B cell (primary cell): ENCODE measurements around the gene HDHD5. TPM values are rescaled to one million over a fixed set of nuclear protein-coding genes. Genes with fewer than 3 reads are reported as not detected.

ENCODE experiments used
- ATAC-seq: fragments of 200-7000 bp; cut with Tn5 transposase; one replicate; pipeline ENCODE4 v1.10.0; 2021; ENCODE audit warnings: low read depth, mild to moderate bottlenecking, moderate number of reproducible peaks, moderate library complexity
- CTCF ChIA-PET: fragments of 350-600 bp; sonication (Branson Sonifier 250); formaldehyde crosslinking; loops from one replicate; lab custom pipeline; 2021; ENCODE audit warnings: antibody characterized with exemption, inconsistent platforms; lab: Charles Lee
- POLR2A ChIA-PET: fragments of 350-600 bp; sonication (Branson Sonifier 250); formaldehyde crosslinking; loops from one replicate; lab custom pipeline; 2021; ENCODE audit warnings: antibody characterized with exemption; lab: Charles Lee
- DNase-seq: peaks from one replicate; pipeline ENCODE4 v3.0.0; 2013
- H2AFZ ChIP-seq: 2 replicates; pipeline ENCODE4 v1.6.1; 2012; ENCODE audit warnings: mild to moderate bottlenecking, low read depth, low read length; ENCODE audit not compliant: insufficient read depth, poor library complexity, severe bottlenecking
- H3K27ac ChIP-seq, 2 donors: 1 replicate in 1 of 2; 2 replicates in 1 of 2; pipeline ENCODE4 v1.5.1; 2012 to 2013; ENCODE audit warnings: low read length in 2 of 2, mild to moderate bottlenecking in 2 of 2, moderate library complexity in 1 of 2
- H3K27me3 ChIP-seq, 4 experiments: fragments of 200-600 bp in 1 of 4; sonication (generic) in 1 of 4; replicated peaks in 1 of 4; 1 replicate in 2 of 4; 2 replicates in 2 of 4; pipeline versions ENCODE4 v1.6.1 to v1.7.0; 2013 to 2016; ENCODE audit warnings: low read length in 3 of 4, mild to moderate bottlenecking in 2 of 4, mixed read lengths in 1 of 4, moderate library complexity in 1 of 4; ENCODE audit not compliant: insufficient read depth in 4 of 4, control insufficient read depth in 3 of 4; ENCODE audit errors: control extremely low read depth in 1 of 4
- H3K36me3 ChIP-seq, 2 experiments: replicated peaks in 1 of 2; 1 replicate in 1 of 2; 2 replicates in 1 of 2; pipeline versions ENCODE4 v1.6.1 to v1.7.1; 2013; ENCODE audit warnings: low read length in 1 of 2; ENCODE audit not compliant: insufficient read depth in 2 of 2, control insufficient read depth in 1 of 2; ENCODE audit errors: control extremely low read depth in 1 of 2, extremely low read depth in 1 of 2
- H3K4me1 ChIP-seq, 2 donors: fragments of 200-600 bp in 1 of 2; sonication (generic) in 1 of 2; 1 replicate in 1 of 2; 2 replicates in 1 of 2; pipeline versions ENCODE4 v1.5.1 to v1.6.1; 2013 to 2017; ENCODE audit warnings: low read length in 2 of 2; ENCODE audit not compliant: control insufficient read depth in 2 of 2, insufficient read depth in 2 of 2
- H3K4me2 ChIP-seq: replicated peaks from 2 replicates; pipeline ENCODE3; 2012; ENCODE audit warnings: mild to moderate bottlenecking, low read depth, low read length; ENCODE audit not compliant: poor library complexity, severe bottlenecking
- H3K4me3 ChIP-seq, 5 experiments: fragments of 200-600 bp in 1 of 5; sonication (generic) in 1 of 5; 1 replicate in 3 of 5; 2 replicates in 2 of 5; pipeline versions ENCODE4 v1.5.1 to v1.7.0; 2011 to 2016; ENCODE audit warnings: low read length in 4 of 5, mild to moderate bottlenecking in 4 of 5, low read depth in 2 of 5, control low read depth in 1 of 5, moderate library complexity in 1 of 5; ENCODE audit not compliant: insufficient read depth in 1 of 5; ENCODE audit errors: control extremely low read depth in 1 of 5, extremely low read depth in 1 of 5
- H3K79me2 ChIP-seq: fragments of 200-600 bp; sonication (generic); one replicate; pipeline ENCODE4 v1.6.0; 2016; ENCODE audit warnings: low read length; ENCODE audit not compliant: control insufficient read depth, insufficient read depth
- H3K9ac ChIP-seq: fragments of 200-600 bp; sonication (generic); 2 replicates; pipeline ENCODE4 v1.6.1; 2017; ENCODE audit warnings: mild to moderate bottlenecking, low read length, moderate library complexity
- H3K9me3 ChIP-seq, 3 donors: one replicate each; pipeline versions ENCODE4 v1.6.1 to v1.7.1; 2013; ENCODE audit warnings: low read length in 2 of 3; ENCODE audit not compliant: control insufficient read depth in 2 of 3, insufficient read depth in 1 of 3; ENCODE audit errors: control extremely low read depth in 1 of 3
- H4K20me1 ChIP-seq: 2 replicates; pipeline ENCODE4 v1.6.0; 2012; ENCODE audit warnings: mild to moderate bottlenecking, low read length; ENCODE audit not compliant: insufficient read depth, control insufficient read depth, poor library complexity, severe bottlenecking
- H3K27ac Mint-ChIP-seq: one replicate; pipeline ENCODE4 v1.8.0; 2021; ENCODE audit warnings: mixed read lengths
- H3K27me3 Mint-ChIP-seq: one replicate; pipeline ENCODE4 v1.8.0; 2021; ENCODE audit warnings: mixed read lengths
- H3K4me1 Mint-ChIP-seq: one replicate; pipeline ENCODE4 v1.8.0; 2021; ENCODE audit warnings: mixed read lengths
- H3K4me3 Mint-ChIP-seq: one replicate; pipeline ENCODE4 v1.8.0; 2021; ENCODE audit warnings: mixed read lengths
- H3K9me3 Mint-ChIP-seq: one replicate; pipeline ENCODE4 v1.8.0; 2022; ENCODE audit warnings: mixed read lengths; ENCODE audit not compliant: insufficient read depth
- CTCF ChIP-seq: fragments of 200-600 bp; IDR thresholded peaks from one replicate; pipeline ENCODE4 v1.8.0; 2022; ENCODE audit warnings: antibody characterized with exemption, mild to moderate bottlenecking
- EZH2 ChIP-seq: IDR thresholded peaks from 2 replicates; pipeline ENCODE4 v1.6.1; 2012; ENCODE audit warnings: borderline replicate concordance, low read depth, mild to moderate bottlenecking, moderate library complexity, low read length; ENCODE audit not compliant: insufficient read depth, poor library complexity, severe bottlenecking
- whole genome bisulfite sequencing: methylation state at CpG from one replicate; pipeline ENCODE4 v1.1.5; 2013; ENCODE audit warnings: missing lambda C conversion rate; ENCODE audit not compliant: insufficient coverage; 5-methylcytosine and 5-hydroxymethylcytosine counted together
- intact Hi-C: fragments of 100-400 bp; cut with micrococcal nuclease; formaldehyde crosslinking; loops from one replicate; pipeline ENCODE4 v1.10.0; 2022
- polyA plus RNA-seq: library from polyadenylated mRNA; depleted of rRNA; stranded (reverse); fragments of >200 nt; gene quantifications from 2 replicates; pipeline ENCODE4 v1.2.3, GENCODE V29; 2012
- total RNA-seq, 2 donors: library from RNA; stranded (reverse); fragments of 120-200 nt in 1 of 2; gene quantifications; 1 replicate in 1 of 2; 2 replicates in 1 of 2; pipeline versions ENCODE4 v1.2.3 to v1.2.4, GENCODE V29; 2013 to 2022

Gene HDHD5
- total and polyA plus RNA-seq, 2 donors (not counting 1 experiment from before 2014, with no cell fraction given) = 17.7 to 37.7 TPM

DNA sequence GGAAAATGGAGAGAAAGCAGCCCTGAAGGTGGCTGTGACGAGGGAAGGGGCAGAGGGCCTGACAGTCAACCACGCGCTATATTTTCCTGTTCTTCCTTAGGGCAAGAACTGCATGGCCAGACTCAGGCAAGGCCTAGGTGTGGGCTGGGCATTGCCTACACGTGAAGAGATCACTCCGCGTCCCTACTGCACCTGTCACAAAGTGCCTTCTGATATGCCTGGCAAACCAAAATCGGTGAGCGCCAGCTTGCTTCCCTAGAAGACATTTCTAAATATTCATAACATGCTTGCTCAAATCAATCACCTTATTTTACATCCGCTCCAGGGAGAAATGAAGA lies 44.2 kb downstream of the HDHD5 start:
- CTCF ChIA-PET = no interaction called here
- Histone ChIP-seq H3K36me3 (peaks cover 0 to 1% of the 10 kb centered on the region in 2 experiments), H3K9me3 (peaks cover 0 to 3% (median 0%) of the 10 kb centered on the region in 3 donors), H3K27me3 (peaks cover 0 to 16% (median 2%) of the 10 kb centered on the region in 4 experiments), H3K27ac (no peak overlapping the region), H3K4me1 (peaks cover 24 to 33% of the 10 kb centered on the region in 2 donors), H3K9ac (no peak overlapping the region), H2AFZ (no peak overlapping the region), H3K4me3 (no peak overlapping the region), H3K4me2 (no peak overlapping the region), H4K20me1 (no peaks in the 10 kb centered on the region), H3K79me2 (no peaks in the 10 kb centered on the region)
- DNase-seq (no peak), ATAC-seq (no peak)
- POLR2A ChIA-PET = no interaction called here
- Mint-ChIP-seq H3K27ac (no peak overlapping the region), H3K9me3 (no peaks in the 10 kb centered on the region), H3K4me3 (no peak overlapping the region), H3K27me3 (peaks cover 16% of the 10 kb centered on the region), H3K4me1 (peaks cover 34% of the 10 kb centered on the region)
- intact Hi-C loops = no loop called here
- WGBS = 74% methylated on average over 6 of the region's 9 CpGs
- TF ChIP-seq CTCF (no peak), EZH2 (no peak)

DNA sequence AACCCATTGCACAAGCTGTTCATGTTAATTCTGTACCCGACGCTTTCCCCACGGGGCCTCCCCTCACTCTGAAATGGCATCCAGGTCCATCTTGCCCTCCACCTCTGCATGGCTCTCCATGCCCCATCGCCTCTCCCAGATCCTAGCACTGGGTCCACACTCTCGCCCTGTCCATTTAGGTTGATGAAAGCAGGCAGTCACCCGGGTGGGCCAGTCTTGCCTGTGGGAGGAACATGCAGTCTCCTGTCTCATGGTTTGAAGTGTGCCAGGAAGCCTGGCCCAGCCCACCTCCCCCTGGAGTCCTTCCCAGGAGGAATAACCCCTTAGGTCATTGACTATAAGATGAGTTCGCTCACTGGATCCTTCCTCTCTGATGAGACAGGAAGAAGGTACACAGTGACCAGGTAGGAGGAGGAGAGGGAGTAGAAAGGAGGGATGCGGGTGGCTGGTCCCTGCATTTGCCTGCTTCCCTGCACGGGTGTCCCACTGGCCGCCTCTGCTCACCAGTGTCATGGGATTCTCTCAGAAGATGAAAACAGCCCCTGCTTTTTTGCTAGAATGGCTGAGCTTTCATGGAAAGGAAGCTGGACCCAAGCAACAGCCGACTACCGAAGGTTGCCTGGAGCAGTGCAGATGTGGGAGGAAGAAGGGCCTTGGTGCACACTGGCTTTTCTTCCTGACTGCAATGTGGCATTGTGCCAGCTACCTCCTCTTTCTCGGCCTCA lies 44.7 kb downstream of the HDHD5 start:
- H2AFZ ChIP-seq = no peak overlapping the region
- H3K9me3 ChIP-seq = peaks cover 0 to 1% (median 0%) of the 10 kb centered on the region in 3 donors
- no peaks in the 10 kb centered on the region for H3K79me2 ChIP-seq
- Mint-ChIP-seq H3K27me3 (peaks cover 16% of the 10 kb centered on the region), H3K4me3 (no peak overlapping the region), H3K27ac (no peak overlapping the region), H3K4me1 (peaks cover 34% of the 10 kb centered on the region), H3K9me3 (no peaks in the 10 kb centered on the region)
- ATAC-seq (no peak), DNase-seq (no peak)
- intact Hi-C loops = no loop called here
- H3K4me3 ChIP-seq = no peak overlapping the region
- TF ChIP-seq CTCF = no peak
- TF ChIP-seq EZH2 = no peak
- ChIA-PET CTCF (no interaction called here), POLR2A (no interaction called here)
- H3K4me1 ChIP-seq = peaks cover 19 to 33% of the 10 kb centered on the region in 2 donors
- H3K27ac ChIP-seq = no peak overlapping the region
- no peak overlapping the region for H3K4me2 ChIP-seq
- H3K27me3 ChIP-seq = peaks cover 0 to 11% (median 2%) of the 10 kb centered on the region in 4 experiments
- WGBS = 68% methylated on average over 13 of the region's 13 CpGs
- peaks cover 0 to 7% of the 10 kb centered on the region in 2 experiments for H3K36me3 ChIP-seq
- no peak overlapping the region for H3K9ac ChIP-seq
- no peaks in the 10 kb centered on the region for H4K20me1 ChIP-seq
